HG02884 (cell line): Measurements from ENCODE around the gene UVRAG.
"Not testable (repeated sequence)": the region's sequence is repeated elsewhere in the genome, so short reads cannot be mapped to it uniquely, and the experiment has no call there.

Source experiments
- ATAC-seq: cut with Tn5 transposase; IDR thresholded peaks from one replicate; pipeline ENCODE4 v1.9.1; 2021; ENCODE audit warnings: mild to moderate bottlenecking, moderate library complexity; ENCODE audit not compliant: unreplicated experiment

The UVRAG gene

DNA sequence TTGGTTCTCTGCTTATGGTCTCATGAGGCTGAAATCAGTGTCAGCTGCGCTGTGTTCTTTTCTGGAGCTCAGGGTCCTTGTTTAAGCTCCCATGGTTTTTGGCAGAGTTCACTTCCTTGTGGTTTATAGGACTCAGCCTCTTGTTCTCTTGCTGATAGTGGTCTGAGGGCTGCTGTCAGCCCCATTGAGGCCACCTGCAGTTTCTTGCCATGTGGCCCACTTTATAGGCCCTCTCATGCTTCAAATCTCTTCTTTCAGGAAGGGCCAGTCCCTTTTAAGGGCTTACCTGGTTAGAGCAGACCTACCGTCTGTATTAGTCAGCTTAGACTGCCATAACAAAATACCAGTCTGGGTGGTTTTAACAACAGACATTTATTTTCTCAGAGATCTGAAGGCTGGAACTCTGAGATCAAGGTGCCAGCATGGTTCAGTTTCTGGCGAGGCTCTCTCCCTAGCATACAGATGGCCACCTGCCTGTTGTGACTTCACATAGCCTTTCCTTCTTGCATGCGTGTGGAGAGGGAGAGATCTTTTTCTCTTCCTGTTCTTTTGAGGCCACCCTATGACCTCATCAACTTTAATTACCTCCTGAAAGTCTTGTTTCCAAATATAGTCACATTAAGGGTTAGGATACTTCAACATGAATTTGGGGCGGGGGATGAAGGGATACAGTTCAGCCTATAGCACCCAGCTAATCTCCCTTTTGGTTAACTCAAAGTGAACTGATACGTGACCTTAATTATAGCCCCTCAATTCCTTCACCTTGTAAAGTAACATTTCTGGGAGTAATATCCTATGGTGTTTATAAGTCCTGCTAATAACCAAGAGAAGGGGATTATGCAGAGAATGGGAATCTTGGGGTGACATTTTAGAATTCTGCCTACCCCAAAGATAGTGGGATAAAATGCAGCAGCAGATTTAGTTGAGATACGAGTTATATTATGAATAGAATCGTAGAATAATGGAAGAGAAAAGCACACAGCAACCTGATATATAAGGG, 131.8 kb downstream of the UVRAG start:
- ATAC-seq, result no peak

DNA sequence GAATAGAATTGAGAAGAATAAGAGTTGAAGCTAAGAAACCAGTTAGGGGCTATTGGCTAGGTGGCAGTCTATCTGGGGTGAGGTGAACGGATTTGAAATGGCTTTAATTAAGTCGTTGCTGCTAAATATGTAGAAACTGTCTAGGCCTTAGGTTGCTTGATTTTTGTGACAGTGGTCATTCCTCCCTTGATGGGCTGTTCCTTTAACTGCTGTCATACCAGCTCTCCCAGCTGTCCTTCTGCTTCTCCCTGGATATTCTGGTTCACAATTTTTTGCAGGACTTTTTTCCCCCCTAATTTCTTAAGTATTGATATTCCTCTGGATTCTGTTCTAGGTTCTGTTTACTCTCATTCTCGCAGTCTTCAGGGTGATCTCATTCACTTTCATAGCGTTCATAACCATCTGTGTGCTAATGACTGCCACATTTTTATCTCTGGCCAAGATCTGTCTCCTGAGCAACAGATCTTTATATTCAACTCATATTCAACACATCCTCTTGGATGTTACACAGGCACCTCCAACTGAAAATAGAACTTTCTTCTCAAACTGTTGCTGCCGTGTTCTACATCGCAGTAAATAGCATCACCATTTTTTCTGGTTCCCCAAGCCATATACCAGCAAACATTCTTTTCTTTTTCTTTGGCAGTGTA, 134.1 kb downstream of the UVRAG start:
- no peak for ATAC-seq

DNA sequence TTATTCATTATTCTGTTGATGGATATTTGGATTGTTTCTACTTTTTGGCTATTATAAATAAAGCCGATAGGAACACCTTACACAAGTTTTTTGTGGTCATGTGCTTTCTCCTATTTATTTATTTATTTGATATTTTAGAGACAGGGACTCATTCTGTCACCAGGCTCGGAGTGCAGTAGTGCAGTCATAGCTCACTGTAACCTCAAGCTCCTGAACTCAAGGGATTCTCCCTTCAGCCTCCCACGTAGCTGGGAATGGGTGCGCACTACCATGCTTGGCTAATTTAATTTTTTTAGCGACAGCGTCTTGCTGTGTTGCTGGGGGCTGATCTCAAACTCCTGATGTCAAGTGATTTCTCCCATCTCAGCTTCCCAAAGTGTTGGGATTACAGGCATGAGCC, 135.1 kb downstream of the UVRAG start:
- ATAC-seq, result no peak

DNA sequence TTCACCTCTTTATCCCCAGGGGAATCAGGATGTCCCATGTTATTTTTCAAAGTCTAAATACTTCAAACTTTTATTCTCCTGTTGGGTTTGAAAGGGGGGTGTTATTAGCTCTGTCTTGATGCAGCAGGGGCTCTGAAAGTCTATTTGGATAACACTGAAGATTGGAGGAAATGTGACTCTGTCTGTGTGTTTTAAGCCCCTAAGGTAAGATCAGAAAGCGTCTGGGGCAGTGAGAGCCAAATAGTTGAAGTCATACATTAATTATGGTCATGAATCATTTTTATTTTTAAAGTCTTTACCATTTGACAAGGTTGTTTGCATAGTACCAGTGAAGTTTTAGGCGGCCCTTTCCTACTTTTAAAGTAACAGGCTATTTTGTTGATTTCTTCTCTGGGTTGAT, 139.0 kb downstream of the UVRAG start:
- no peak for ATAC-seq

DNA sequence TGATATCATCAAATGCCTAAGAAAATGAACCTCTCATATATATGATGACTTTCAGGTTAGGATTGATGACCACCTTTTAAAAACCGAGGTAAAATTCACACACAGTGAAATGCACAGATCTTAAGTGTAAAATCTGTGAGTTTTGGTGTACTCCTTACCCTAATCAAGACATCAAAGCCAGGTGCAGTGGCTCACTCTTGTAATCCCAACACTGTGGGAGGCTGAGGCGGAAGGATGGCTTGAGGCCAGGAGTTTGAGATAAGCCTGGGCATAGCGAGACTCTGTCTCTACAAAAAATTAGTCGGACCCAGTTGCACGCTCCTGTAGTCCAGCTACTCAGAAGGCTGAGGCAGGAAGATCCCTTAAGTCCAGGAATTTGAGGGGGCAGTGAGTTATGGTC, 140.4 kb downstream of the UVRAG start:
- no peak for ATAC-seq

DNA sequence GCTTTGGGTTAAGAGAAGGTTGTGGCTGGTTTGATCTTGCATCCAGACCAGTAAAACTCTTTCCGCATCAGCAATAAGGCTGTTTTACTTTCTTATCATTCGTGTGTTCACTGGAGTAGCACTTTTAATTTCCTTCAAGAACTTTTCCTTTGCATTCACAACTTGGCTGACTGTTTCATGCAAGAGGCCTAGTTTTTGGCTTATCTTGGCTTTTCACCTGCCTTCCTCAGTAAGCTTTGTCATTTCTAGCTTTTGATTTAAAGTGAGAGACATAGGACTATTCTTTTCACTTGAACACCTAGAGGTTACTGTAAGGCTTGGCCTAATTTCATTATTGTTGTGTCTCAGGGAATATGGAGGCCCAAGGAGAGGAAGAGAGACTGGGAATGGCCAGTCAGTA, 144.5 kb downstream of the UVRAG start:
- ATAC-seq, result no peak

DNA sequence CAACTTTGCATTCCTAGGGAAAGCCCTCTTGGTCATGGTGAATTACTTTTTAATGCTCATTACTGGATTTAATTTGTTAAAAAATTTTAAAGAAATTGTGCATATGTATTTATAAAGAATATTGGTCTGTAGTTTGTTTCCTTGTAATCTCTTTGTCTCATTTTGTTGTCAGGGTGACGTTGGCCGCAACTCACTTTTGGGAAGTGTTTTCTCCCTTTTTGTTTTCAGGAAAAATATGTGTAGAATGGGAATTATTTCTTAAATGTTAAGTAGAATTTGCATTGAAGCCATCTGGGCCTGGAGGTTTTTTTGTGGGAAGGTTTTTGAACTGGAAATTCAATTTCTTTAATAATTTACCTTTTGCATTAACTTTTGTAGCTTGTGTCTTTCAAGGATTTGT, 149.1 kb downstream of the UVRAG start:
- no peak for ATAC-seq

DNA sequence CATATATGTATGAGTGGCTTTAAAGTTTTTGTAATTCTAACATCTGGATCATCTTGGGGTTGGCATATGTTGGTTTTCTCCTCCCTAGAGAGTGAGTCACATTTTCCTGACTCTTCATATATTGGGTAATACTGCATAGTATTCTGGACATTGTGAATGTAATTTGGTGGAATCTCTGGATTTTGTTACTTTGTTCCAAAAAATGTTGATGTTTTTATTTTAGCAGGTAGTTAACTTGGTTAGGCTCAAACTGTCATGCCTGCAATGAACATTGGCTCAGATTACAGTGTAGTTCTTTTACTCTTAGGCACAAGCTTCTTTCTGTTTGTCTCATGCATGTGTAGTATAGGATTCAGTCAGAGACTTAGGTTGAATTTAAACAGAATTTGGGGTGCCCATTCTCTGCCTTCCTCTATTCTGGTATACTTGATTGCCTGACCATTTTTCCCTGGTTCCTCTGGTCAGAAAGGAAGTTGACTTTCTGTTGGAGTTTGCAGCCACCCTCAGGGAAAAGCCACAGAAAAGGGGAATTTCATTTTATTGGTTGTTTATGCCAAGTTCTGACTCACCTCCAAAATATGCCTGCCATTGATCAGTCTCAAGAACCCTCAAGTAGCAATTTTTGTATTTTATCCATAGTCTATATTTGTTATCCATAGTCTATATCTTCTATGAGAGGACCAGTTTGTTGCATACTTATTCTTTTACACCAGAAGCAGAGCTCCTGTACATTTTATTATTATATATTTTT, 151.7 kb downstream of the UVRAG start:
- ATAC-seq, result no peak

DNA sequence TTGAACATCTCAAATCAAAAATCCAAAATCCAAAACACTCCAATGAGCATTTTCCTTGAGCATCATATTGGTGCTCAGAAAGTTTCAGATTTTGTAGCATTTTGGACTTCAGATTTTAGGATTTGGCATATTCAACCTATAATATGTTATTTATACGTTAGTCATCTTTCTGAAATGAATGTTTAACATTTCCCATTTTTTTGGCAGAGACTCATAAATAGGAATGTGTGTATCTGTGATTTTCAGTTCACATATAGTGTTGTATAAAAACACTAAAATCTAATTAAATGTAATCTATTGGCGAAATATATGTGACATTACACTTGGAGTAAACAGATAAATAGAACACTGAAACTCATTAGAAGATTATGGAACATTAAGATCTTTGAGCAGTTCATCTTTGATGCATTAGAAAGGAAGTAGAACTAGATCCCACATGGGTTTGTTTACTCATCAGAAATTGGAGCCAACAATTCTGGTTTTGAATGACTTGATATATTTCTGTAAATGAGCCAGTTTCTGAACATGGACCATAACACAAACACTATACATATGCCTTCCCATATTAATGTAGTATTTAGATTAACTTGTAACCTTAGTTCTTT, 153.1 kb downstream of the UVRAG start:
- ATAC-seq, result no peak

DNA sequence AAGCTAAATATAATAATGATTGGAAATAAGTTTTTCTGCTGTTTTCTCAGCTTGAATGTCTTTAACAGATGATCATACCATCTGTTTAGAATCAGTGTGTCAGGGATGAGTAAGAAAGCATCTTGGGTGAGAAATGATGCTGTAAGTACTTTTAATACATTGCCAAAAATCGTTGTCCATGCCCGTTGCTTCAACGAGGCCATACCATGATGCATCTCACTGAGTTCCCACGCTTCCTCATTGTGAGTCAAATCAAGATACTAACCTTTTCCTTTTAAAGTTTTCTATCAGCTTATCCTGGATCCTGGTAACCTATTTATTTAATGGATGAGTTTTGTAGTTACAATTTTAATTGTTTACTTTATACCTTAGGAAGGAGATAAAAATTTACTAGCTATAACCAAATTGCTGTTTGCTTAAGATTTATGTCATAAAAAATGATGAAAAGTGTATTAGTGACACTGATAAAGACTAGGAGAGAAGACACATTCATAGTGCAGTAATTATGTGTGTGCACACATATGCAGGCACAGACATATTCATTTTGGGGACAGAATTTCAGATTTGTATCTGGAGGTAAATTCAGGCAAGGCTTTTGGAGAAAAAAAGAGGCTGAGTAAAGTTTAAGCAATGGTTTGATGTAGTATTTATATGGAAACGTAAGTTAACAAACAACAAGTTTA, 154.8 kb downstream of the UVRAG start:
- ATAC-seq, result no peak

DNA sequence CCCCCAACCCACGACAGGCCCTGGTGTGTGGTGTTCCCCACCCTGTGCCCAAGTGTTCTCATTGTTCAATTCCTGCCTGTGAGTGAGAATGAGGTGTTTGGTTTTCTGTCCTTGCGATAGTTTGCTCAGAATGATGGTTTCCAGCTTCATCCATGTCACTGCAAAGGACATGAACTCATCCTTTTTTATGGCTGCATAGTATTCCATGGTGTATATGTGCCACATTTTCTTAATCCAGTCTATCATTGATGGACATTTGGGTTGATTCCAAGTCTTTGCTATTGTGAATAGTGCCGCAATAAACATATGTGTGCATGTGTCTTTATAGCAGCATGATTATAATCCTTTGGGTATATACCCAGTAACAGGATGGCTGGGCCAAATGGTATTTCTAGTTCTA, 158.7 kb downstream of the UVRAG start:
- ATAC-seq, result not testable (repeated sequence)

DNA sequence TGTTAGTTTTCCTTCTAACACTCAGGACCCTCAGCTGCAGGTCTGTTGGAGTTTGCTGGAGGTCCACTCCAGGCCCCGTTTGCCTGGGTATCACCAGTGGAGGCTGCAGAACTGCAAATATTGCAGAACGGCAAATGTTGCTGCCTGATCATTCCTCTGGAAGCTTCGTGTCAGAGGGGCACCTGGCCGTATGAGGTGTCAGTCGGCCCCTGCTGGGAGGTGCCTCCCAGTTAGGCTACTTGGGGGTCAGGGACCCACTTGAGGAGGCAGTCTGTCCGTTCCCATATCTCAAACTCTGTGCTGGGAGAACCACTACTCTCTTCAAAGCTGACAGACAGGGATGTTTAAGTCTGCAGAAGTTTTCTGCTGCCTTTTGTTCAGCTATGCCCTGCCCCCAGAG, 164.1 kb downstream of the UVRAG start:
- ATAC-seq, result not testable (repeated sequence)

DNA sequence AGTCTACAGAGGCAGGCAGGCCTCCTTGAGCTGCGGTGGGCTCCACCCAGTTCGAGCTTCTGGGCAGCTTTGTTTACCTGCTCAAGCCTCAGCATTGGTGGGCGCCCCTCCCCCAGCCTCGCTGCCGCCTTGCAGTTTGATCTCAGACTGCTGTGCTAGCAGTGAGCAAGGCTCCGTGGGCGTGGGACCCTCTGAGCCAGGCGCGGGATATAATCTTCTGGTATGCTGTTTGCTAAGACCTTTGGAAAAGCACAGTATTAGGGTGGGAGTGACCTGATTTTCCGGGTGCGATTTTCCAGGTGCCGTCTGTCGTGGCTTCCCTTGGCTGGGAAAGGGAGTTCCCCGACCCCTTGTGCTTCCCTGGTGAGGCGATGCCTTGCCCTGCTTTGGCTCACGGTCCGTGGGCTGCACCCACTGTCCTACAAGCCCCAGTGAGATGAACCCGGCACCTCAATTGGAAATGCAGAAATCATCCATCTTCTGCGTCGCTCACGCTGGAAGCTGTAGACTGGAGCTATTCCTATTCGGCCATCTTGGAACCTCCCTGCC, 164.5 kb downstream of the UVRAG start:
- ATAC-seq, result not testable (repeated sequence)

DNA sequence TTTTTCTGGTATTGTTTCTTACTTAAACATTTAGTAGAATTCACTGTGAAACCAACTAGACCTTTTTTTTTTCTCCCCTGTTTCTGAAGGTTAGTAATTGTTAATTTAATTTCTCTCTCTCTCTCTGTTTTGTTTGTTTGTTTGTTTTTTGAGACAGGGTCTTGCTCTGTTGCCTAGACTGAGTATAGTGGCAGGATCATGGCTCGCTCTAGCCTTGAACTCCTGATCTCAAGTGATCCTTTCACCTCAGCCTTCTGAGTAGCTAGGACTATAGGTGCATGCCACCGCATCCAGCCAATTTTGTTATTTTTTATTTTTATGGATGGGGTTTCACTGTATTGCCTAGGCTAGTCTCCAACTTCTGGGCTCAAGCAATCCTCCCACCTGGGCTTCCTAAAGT, 165.0 kb downstream of the UVRAG start:
- ATAC-seq, result no peak

DNA sequence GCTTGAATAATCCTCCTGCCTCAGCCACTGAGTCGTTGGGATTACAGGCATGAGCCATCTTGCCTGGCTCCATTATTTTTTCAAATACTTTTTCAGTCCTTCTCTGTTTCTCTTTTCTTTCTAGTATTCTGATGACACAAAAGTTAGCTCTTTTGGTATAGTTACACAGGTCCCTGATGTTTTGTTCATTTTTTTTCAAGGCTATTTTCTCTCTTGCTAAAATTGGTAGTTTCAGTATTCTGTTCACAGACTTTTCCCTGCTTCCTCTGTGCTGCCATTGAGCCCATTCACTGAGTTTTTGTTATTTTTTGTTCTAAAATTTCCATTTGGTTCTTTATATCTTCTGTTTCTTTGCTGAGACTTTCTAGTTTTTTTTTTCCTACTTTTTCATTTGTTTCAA, 166.5 kb downstream of the UVRAG start:
- ATAC-seq, result no peak

DNA sequence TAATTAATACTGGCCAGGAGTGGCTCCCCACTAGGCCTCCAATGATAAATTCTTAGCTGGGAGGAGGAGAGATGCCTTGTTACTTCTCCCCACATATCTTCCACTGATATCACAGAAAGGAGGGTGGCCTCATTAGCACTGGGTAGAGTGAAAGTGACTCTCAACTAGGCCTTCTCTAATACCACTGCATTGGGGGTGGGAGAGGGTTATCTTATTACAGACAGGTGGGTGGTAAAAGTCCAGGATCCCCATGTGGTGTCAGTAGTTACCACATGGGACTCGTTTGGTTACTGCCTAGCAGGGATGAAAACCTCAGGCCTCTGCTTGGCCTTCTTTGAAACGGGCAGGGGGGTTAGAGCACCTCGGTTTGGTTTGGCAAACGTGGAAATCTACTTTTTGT, 167.3 kb downstream of the UVRAG start:
- no peak for ATAC-seq

DNA sequence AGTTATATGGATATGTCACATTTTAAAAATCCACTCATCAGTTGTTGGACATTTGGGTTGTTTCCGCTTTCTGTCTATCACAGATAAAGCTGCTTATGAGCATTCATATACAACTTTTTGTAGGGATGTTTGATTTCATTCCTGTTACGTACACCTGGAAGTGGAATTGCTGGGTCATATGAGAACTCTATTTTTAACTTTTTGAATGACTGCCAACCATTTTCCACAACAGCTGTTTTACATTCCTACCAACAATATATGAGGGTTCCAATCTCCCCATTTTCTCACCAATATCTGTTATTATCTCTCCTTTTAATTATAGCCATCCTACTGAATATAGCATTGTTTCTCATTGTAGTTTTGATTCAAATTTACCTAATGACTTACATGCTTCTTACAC, 172.0 kb downstream of the UVRAG start:
- no peak for ATAC-seq

DNA sequence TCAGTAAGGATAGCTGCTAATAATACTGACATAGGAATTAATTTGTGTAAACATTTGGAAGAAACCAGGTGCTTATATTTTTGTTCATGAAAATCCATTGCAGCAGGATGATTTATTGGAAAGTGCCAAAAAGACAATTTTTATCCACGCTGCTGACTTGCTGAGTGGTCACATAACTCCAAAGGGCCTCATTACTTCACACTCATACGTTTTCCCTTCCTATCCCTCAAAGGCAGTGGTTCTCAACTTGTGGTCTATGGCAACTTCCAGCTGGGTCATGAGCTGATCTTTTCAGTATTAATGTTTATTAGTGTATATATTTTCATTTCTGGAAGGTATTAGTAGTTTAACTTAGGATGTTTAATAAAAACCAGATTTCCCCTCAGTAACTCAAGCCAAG, 178.1 kb downstream of the UVRAG start:
- ATAC-seq, result no peak

DNA sequence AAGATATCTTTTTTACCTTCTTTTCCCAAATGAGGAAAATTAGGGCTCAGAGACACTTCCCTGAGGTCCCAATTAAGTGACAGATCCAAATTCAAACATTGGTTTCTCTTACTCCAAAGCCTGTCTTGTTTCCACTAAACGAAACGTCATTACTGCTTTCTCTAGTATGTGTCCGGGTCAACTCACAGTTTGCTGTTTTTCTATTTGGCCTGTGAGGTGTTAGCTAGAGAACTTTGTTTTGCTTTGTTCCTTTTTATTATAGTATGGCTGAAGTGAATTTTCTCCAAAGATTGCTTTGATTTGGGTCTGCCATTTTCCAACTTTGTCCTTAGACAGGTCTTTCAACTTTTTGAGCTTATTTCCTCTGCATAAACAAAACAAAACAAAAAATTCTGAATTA, 179.6 kb downstream of the UVRAG start:
- no peak for ATAC-seq
